Osteoblast (primary cell): ENCODE data around the gene HASPIN. TPM values are rescaled to one million over a fixed set of nuclear protein-coding genes. Genes with fewer than 3 reads are reported as not detected.

Source experiments
- DNase-seq: peaks from one replicate; pipeline ENCODE4 v3.0.0; 2011; ENCODE audit warnings: low spot score, mixed read lengths; ENCODE audit not compliant: insufficient read length; ENCODE audit errors: missing footprints
- H2AFZ ChIP-seq: 2 replicates; pipeline ENCODE4 v1.6.0; 2011; ENCODE audit warnings: mild to moderate bottlenecking, low read length
- H3K27ac ChIP-seq: 2 replicates; pipeline ENCODE4 v1.5.1; 2011; ENCODE audit warnings: mild to moderate bottlenecking, low read depth, low read length, moderate library complexity
- H3K27me3 ChIP-seq: 2 replicates; pipeline ENCODE4 v1.6.0; 2012; ENCODE audit warnings: mild to moderate bottlenecking, control low read depth, inconsistent platforms, low read length, moderate library complexity; ENCODE audit not compliant: insufficient read depth
- H3K36me3 ChIP-seq: 2 replicates; pipeline ENCODE4 v1.5.1; 2011; ENCODE audit warnings: mild to moderate bottlenecking, low read length, control low read depth, moderate library complexity; ENCODE audit not compliant: insufficient read depth
- H3K4me1 ChIP-seq: 2 replicates; pipeline ENCODE4 v1.5.1; 2011; ENCODE audit warnings: mild to moderate bottlenecking, low read length, control low read depth, moderate library complexity; ENCODE audit not compliant: insufficient read depth
- H3K4me2 ChIP-seq: 2 replicates; pipeline ENCODE4 v1.6.0; 2011; ENCODE audit warnings: mild to moderate bottlenecking, low read length; ENCODE audit not compliant: insufficient read depth
- H3K4me3 ChIP-seq: fragments of 200-600 bp; sonication (generic); 3 replicates; pipeline ENCODE4 v1.5.1; 2012; ENCODE audit warnings: mild to moderate bottlenecking, low read length, inconsistent platforms; ENCODE audit not compliant: insufficient read depth
- H3K79me2 ChIP-seq: 2 replicates; pipeline ENCODE4 v1.6.0; 2012; ENCODE audit warnings: mild to moderate bottlenecking, low read length, control low read depth, inconsistent platforms; ENCODE audit not compliant: insufficient read depth
- H3K9me3 ChIP-seq: 2 replicates; pipeline ENCODE4 v1.5.1; 2011; ENCODE audit warnings: low read depth, low read length, control low read depth
- H4K20me1 ChIP-seq: 2 replicates; pipeline ENCODE4 v1.6.0; 2012; ENCODE audit warnings: mild to moderate bottlenecking, low read length, control low read depth; ENCODE audit not compliant: insufficient read depth
- total RNA-seq: library from RNA; depleted of rRNA; stranded (reverse); fragments of >200 nt; gene quantifications from 2 replicates; pipeline ENCODE4 v1.2.3, GENCODE V29; 2012
- TF ChIP-seq, protein P1 (sequence below): IDR thresholded peaks from 2 replicates; pipeline ENCODE4 v1.5.1; 2011; ENCODE audit warnings: mild to moderate bottlenecking, low read depth, low read length, moderate library complexity; ENCODE audit errors: extremely low read depth

The HASPIN gene
- total RNA-seq, 1 donor: 1.4 TPM

DNA sequence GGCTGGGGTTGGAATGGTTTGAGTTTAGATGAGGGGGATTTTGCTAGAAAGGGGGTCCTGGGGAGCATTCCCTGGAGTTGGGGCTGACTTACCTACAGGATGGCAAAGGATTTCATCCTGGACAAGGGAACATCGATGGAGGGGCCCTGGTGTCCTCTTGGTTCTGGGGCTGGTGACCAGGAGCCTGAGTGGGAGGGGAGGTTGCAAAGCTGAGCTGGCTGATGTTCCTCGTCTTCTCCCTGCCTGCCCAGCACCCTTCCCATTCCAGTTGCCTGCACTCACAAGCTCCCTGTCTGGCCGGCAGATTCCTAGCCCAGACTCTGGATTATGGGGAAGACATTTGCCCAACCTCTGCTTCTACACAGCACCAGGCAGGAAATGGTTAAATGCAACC is 40.1 kb downstream of the HASPIN start:
- TF ChIP-seq, protein P1, sequence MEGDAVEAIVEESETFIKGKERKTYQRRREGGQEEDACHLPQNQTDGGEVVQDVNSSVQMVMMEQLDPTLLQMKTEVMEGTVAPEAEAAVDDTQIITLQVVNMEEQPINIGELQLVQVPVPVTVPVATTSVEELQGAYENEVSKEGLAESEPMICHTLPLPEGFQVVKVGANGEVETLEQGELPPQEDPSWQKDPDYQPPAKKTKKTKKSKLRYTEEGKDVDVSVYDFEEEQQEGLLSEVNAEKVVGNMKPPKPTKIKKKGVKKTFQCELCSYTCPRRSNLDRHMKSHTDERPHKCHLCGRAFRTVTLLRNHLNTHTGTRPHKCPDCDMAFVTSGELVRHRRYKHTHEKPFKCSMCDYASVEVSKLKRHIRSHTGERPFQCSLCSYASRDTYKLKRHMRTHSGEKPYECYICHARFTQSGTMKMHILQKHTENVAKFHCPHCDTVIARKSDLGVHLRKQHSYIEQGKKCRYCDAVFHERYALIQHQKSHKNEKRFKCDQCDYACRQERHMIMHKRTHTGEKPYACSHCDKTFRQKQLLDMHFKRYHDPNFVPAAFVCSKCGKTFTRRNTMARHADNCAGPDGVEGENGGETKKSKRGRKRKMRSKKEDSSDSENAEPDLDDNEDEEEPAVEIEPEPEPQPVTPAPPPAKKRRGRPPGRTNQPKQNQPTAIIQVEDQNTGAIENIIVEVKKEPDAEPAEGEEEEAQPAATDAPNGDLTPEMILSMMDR: no peak
- DNase-seq: peak; percentile 72
- H3K27ac ChIP-seq: no peak overlapping the region

DNA sequence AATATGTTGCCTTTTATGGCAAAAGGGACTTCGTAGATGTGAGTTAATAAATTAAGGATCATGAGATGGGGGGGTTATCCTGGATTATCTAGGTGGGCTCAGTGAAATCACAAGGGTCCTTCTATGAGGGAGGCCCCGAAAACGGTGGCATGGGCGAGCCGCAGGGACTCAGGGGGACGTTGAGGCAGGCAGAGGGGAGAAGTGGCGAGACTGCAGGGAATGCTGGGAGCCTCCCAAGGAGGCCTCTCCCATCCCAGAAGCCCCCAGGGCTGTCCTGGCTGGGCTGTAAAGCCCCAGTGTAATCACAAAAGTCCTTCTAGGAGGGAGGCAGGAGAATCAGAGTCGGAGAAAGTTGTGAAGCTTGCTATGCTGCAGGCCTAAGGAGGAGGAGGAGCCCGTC is 42.3 kb downstream of the HASPIN start:
- no peak overlapping the region for H3K27ac ChIP-seq
- H3K4me1 ChIP-seq: no peaks in the 10 kb centered on the region
- no peak overlapping the region for H2AFZ ChIP-seq
- H4K20me1 ChIP-seq: no peaks in the 10 kb centered on the region
- no peak overlapping the region for H3K4me3 ChIP-seq
- H3K79me2 ChIP-seq: no peaks in the 10 kb centered on the region
- no peaks in the 10 kb centered on the region for H3K9me3 ChIP-seq
- peak; percentile 10 for DNase-seq
- no peak overlapping the region for H3K4me2 ChIP-seq
- TF ChIP-seq, protein P1: no peak
- no peaks in the 10 kb centered on the region for H3K36me3 ChIP-seq
- H3K27me3 ChIP-seq: no peaks in the 10 kb centered on the region

More for the DNA sequence above, 40.1 kb downstream of the HASPIN start:
- no peaks in the 10 kb centered on the region for H3K27me3 ChIP-seq
- H3K36me3 ChIP-seq: no peaks in the 10 kb centered on the region
- no peak overlapping the region for H3K4me2 ChIP-seq
- no peaks in the 10 kb centered on the region for H3K79me2 ChIP-seq
- no peak overlapping the region for H3K4me3 ChIP-seq
- peaks cover 3% of the 10 kb centered on the region for H3K9me3 ChIP-seq
- H4K20me1 ChIP-seq: no peaks in the 10 kb centered on the region
- H3K4me1 ChIP-seq: no peaks in the 10 kb centered on the region
- no peak overlapping the region for H2AFZ ChIP-seq

DNA sequence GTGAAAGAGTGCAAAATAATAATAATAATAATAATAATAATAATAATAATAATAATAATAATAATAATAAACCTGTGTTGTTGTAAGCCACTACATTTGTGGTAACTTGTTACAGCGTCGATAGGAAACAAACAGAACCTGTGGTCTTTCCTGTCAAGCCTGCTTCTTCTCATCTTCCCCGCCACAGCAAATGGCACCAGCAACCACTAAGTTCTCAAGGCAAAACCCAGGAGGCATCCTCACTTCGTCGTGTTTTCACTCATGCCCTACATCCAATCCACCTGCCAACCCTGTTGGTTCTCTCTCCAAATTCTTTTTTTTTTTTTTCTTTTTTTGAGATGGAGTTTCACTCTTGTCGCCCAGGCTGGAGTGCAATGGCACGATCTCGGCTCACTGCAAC is 43.1 kb downstream of the HASPIN start:
- DNase-seq: no peak
- Histone ChIP-seq H3K9me3 (no peaks in the 10 kb centered on the region), H3K4me3 (no peak overlapping the region), H3K36me3 (no peaks in the 10 kb centered on the region), H3K4me2 (no peak overlapping the region), H4K20me1 (no peaks in the 10 kb centered on the region), H3K27ac (no peak overlapping the region), H3K27me3 (no peaks in the 10 kb centered on the region), H2AFZ (no peak overlapping the region), H3K79me2 (no peaks in the 10 kb centered on the region), H3K4me1 (no peaks in the 10 kb centered on the region)
- TF ChIP-seq, protein P1: no peak

DNA sequence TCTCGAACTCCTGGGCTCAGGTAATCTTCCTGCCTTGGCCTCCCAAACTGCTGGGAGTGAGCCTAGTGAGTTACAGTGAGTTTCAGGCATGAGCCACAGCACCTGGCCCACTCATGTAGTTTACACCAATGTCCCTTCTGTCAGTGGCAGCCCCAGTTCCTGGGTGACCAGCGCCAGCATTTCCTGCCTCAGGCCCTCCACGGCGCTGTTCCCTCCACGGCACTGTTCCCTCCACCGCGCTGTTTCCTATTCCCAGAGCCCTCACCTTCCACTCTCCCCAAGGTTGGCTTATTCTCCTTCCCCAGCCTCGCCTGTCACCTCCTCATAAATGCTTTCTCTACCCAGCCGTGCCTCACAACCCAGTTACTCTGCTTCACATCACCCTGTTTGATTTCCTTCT is 44.6 kb downstream of the HASPIN start:
- H3K27me3 ChIP-seq: no peaks in the 10 kb centered on the region
- no peak for DNase-seq
- H3K4me1 ChIP-seq: no peaks in the 10 kb centered on the region
- no peaks in the 10 kb centered on the region for H3K9me3 ChIP-seq
- no peak overlapping the region for H2AFZ ChIP-seq
- no peaks in the 10 kb centered on the region for H4K20me1 ChIP-seq
- H3K79me2 ChIP-seq: no peaks in the 10 kb centered on the region
- H3K4me2 ChIP-seq: no peak overlapping the region
- H3K27ac ChIP-seq: no peak overlapping the region
- H3K4me3 ChIP-seq: no peak overlapping the region
- TF ChIP-seq, protein P1: no peak
- H3K36me3 ChIP-seq: no peaks in the 10 kb centered on the region
